Mucosa of rectum (tissue), 2 donors: ENCODE results near the gene TBC1D22A.
"Not testable (repeated sequence)": the region's sequence is repeated elsewhere in the genome, so short reads cannot be mapped to it uniquely, and the experiment has no call there.

ENCODE experiments used
- H3K27ac ChIP-seq, 2 donors: one replicate each; pipeline ENCODE4 v1.7.0; 2013; ENCODE audit warnings: inconsistent platforms in 2 of 2, low read depth in 2 of 2, low read length in 2 of 2
- H3K27me3 ChIP-seq, 2 donors: one replicate each; pipeline ENCODE4 v1.7.0; 2013; ENCODE audit warnings: low read length in 2 of 2; ENCODE audit not compliant: control insufficient read depth in 2 of 2, insufficient read depth in 2 of 2
- H3K36me3 ChIP-seq, 2 donors: one replicate each; pipeline ENCODE4 v1.7.0; 2013; ENCODE audit warnings: low read length in 2 of 2; ENCODE audit not compliant: control insufficient read depth in 2 of 2, insufficient read depth in 2 of 2
- H3K4me1 ChIP-seq, 2 donors: one replicate each; pipeline ENCODE4 v1.7.0; 2013; ENCODE audit warnings: low read length in 2 of 2, mild to moderate bottlenecking in 1 of 2; ENCODE audit not compliant: control insufficient read depth in 2 of 2, insufficient read depth in 2 of 2
- H3K4me3 ChIP-seq, 2 donors: one replicate each; pipeline ENCODE4 v1.7.0; 2013; ENCODE audit warnings: low read length in 2 of 2
- H3K9ac ChIP-seq, 2 donors: one replicate each; pipeline ENCODE4 v1.7.0; 2013; ENCODE audit warnings: low read length in 2 of 2, low read depth in 1 of 2, mild to moderate bottlenecking in 1 of 2
- H3K9me3 ChIP-seq, 2 donors: one replicate each; pipeline ENCODE4 v1.7.0; 2013; ENCODE audit warnings: low read length in 2 of 2; ENCODE audit not compliant: control insufficient read depth in 2 of 2
- donor health status: healthy.
- donor health status: Normal muscosa, but diverticular disease.

Gene TBC1D22A

GRCh38 chr22:47166033-47166404 lies 403.6 kb downstream of the TBC1D22A start:
- no peaks in the 10 kb centered on the region for H3K4me1 ChIP-seq
- no peak overlapping the region for H3K4me3 ChIP-seq
- H3K27ac ChIP-seq, result no peak overlapping the region
- no peaks in the 10 kb centered on the region for H3K9me3 ChIP-seq
- no peaks in the 10 kb centered on the region for H3K27me3 ChIP-seq
- H3K36me3 ChIP-seq, result peaks cover 0 to 6% of the 10 kb centered on the region in 2 donors
- H3K9ac ChIP-seq, result no peak overlapping the region

- Histone ChIP-seq H3K9me3 (no peaks in the 10 kb centered on the region), H3K9ac (no peak overlapping the region), H3K27me3 (no peaks in the 10 kb centered on the region), H3K36me3 (peaks cover 0 to 6% of the 10 kb centered on the region in 2 donors), H3K27ac (no peak overlapping the region), H3K4me3 (no peak overlapping the region), H3K4me1 (no peaks in the 10 kb centered on the region)
These were observed 404.1 kb downstream of the TBC1D22A start for GRCh38 chr22:47166446-47167016.

GRCh38 chr22:47167056-47167455 lies 404.6 kb downstream of the TBC1D22A start:
- Histone ChIP-seq H3K9me3 (no peaks in the 10 kb centered on the region), H3K27ac (no peak overlapping the region), H3K9ac (no peak overlapping the region), H3K4me1 (no peaks in the 10 kb centered on the region), H3K27me3 (no peaks in the 10 kb centered on the region), H3K4me3 (no peak overlapping the region), H3K36me3 (peaks cover 0 to 6% of the 10 kb centered on the region in 2 donors)

- not testable (repeated sequence) for H3K27me3 ChIP-seq, H3K9ac ChIP-seq, H3K27ac ChIP-seq, H3K4me3 ChIP-seq, H3K4me1 ChIP-seq, H3K9me3 ChIP-seq, H3K36me3 ChIP-seq
These were observed 405.5 kb downstream of the TBC1D22A start for GRCh38 chr22:47167921-47168320.

GRCh38 chr22:47168441-47168840 lies 406.0 kb downstream of the TBC1D22A start:
- no peak overlapping the region for H3K4me3 ChIP-seq
- H3K27me3 ChIP-seq, result no peaks in the 10 kb centered on the region
- peaks cover 0 to 6% of the 10 kb centered on the region in 2 donors for H3K36me3 ChIP-seq
- H3K27ac ChIP-seq, result no peak overlapping the region
- no peak overlapping the region for H3K9ac ChIP-seq
- H3K9me3 ChIP-seq, result no peaks in the 10 kb centered on the region
- no peaks in the 10 kb centered on the region for H3K4me1 ChIP-seq

- no peaks in the 10 kb centered on the region for H3K9me3 ChIP-seq
- no peaks in the 10 kb centered on the region for H3K4me1 ChIP-seq
These were observed 406.7 kb downstream of the TBC1D22A start for GRCh38 chr22:47168900-47169800.

GRCh38 chr22:47169801-47170140 lies 407.3 kb downstream of the TBC1D22A start:
- Histone ChIP-seq H3K27ac (no peak overlapping the region), H3K9ac (no peak overlapping the region), H3K4me1 (no peaks in the 10 kb centered on the region), H3K27me3 (no peaks in the 10 kb centered on the region), H3K9me3 (no peaks in the 10 kb centered on the region), H3K36me3 (peaks cover 0 to 6% of the 10 kb centered on the region in 2 donors), H3K4me3 (no peak overlapping the region)

More at GRCh38 chr22:47168900-47169800, 406.7 kb downstream of the TBC1D22A start:
- Histone ChIP-seq H3K36me3 (peaks cover 0 to 6% of the 10 kb centered on the region in 2 donors), H3K27me3 (no peaks in the 10 kb centered on the region), H3K4me3 (no peak overlapping the region), H3K9ac (no peak overlapping the region), H3K27ac (no peak overlapping the region)

GRCh38 chr22:47170511-47171440 lies 408.3 kb downstream of the TBC1D22A start:
- H3K27ac ChIP-seq, H3K27me3 ChIP-seq, H3K9ac ChIP-seq, H3K36me3 ChIP-seq, H3K9me3 ChIP-seq, H3K4me1 ChIP-seq, H3K4me3 ChIP-seq: not testable (repeated sequence)

GRCh38 chr22:47171441-47172221 lies 409.2 kb downstream of the TBC1D22A start:
- H3K9ac ChIP-seq, result no peak overlapping the region
- H3K36me3 ChIP-seq, result peaks cover 0 to 6% of the 10 kb centered on the region in 2 donors
- H3K27me3 ChIP-seq, result no peaks in the 10 kb centered on the region
- H3K9me3 ChIP-seq, result no peaks in the 10 kb centered on the region
- H3K27ac ChIP-seq, result no peak overlapping the region
- no peaks in the 10 kb centered on the region for H3K4me1 ChIP-seq
- no peak overlapping the region for H3K4me3 ChIP-seq
